NK-92 treated with Interleukin-12 subunit alpha and Interleukin-12 subunit beta, amount 100 ng/mL, for 24 hours (cell line): ENCODE results near the gene ILF3.
A peak's percentile ranks its signal among the peaks of the same experiment; 100 is the strongest.

Experiments used
- DNase-seq: peaks from one replicate; lab custom pipeline; 2025; lab: John Stamatoyannopoulos, UW

ILF3 gene

GRCh38 chr19:10695401-10696398 lies 41.6 kb downstream of the ILF3 start:
- no peak for DNase-seq

DNA sequence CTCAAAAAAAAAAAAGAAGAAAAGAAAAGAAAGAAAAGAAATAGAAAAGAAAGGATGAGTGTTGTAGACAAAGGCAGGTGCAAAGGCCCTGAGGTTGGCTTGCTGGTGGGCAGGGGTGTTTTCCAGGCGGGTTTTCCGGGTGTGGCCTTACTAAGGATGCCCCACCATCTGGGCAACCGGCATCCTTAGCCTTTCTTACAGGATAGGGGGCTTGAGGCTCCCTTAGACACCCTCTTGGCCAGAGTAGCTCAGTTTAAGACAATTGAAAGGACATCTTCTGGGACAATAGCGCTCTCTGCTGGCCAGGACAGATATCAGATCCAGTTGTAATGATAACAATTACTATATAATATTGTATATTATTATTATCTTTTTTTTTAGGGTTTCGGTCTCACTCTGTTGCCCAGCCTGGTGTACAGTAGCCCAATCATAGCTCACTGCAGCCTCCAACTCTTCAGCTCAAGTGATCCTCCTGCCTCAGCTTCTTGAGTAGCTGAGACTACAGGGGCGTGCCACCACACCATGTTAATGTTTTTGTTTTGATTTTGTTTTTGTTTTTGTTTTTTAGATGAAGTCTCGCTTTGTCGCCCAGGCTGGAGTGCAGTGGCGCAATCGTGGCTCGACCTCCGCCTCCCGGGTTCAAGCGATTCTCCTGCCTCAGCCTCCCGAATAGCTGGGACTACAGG lies 45.6 kb downstream of the ILF3 start:
- peak; percentile 41 for DNase-seq

GRCh38 chr19:10701955-10702525 lies 47.9 kb downstream of the ILF3 start:
- no peak for DNase-seq

- no peak for DNase-seq
Observed at GRCh38 chr19:10706990-10707389, 52.8 kb downstream of the ILF3 start.

DNA sequence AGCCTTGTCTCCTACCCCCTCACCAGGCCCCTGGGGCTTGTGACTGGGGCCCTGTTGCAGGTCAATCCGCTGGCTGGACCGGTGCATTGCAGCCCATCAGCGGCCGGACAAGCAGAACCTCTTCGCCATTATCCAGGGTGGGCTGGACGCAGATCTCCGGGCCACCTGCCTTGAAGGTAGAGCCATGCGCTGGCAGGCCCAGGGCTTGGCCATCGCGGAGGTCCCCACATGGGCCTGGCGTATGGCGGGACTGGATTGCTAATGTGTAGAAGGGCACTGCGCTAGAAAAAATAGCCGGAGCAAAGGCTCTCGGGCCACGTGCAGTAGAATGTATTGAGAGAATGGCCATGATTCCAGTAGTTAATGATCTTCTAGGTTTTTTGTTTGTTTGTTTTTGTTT lies 53.3 kb downstream of the ILF3 start:
- DNase-seq, result no peak

DNA sequence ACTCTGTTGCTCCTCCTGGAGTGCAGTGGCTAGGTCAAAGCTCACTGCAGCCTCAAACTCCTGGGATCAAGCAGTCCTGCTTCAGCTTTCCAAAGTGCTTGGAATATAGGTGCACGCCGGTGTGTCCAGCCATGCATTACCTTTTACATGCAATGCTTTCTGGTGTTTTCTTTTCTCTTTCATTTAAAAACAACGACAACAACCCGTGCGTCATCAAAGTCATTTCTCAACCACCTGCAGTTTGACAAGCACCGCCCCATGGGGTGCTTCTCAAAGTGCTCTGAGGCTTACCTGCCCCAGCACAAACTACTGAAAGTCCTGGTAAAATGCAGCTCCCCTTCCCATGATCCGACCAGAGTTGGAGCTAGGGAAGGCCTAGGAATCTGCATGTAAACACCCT lies 54.1 kb downstream of the ILF3 start:
- DNase-seq, result no peak

- no peak for DNase-seq
Observed at GRCh38 chr19:10712045-10712444, 57.9 kb downstream of the ILF3 start.

DNA sequence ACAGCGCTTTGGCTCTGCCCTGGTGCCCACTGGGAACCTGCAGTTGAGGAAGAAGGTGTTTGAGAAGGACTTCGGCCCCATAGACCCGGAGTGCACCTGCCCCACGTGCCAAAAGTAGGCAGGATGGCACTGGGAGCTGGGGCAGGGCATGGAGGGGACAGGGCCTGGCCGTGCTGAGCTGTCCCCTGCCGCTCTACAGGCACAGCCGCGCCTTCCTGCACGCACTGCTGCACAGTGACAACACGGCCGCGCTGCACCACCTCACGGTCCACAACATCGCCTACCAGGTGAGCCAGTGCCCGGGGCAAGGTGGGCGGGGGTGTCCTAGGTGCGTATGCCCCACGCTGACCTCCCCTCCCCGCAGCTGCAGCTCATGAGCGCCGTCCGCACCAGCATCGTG lies 58.6 kb downstream of the ILF3 start:
- no peak for DNase-seq

DNA sequence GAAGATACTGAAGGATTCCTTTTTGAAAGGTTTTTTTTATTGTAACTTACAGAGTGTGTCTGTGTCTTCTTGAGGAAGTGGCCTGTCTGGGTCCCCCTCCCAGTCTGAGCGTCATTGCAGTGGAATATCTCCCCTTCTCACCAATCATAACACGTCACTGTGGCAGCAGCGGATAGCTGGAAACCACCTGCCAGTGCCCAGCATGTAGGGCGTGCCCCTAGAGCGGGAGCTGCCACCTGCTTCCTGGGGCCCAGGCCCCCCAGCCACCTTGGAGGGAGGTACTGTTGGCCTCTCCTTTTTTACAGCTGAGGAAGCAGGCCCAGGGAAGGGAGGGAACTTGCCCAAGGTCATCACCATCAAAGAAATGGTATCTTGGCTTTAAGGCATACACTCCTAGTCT lies 59.2 kb downstream of the ILF3 start:
- no peak for DNase-seq

GRCh38 chr19:10717054-10717355 lies 62.9 kb downstream of the ILF3 start:
- DNase-seq, result no peak

- DNase-seq, result peak; percentile 97
Observed at GRCh38 chr19:10717356-10718204, 63.4 kb downstream of the ILF3 start, which contains the start of gene DNM2. TSS of gene DNM2 (plus strand) at chr19:10718079. CDS start at chr19:10718243, 164 bp downstream.

GRCh38 chr19:10718205-10719196 lies 64.4 kb downstream of the ILF3 start:
- DNase-seq, result no peak

GRCh38 chr19:10719466-10719961 lies 65.4 kb downstream of the ILF3 start:
- no peak for DNase-seq

DNA sequence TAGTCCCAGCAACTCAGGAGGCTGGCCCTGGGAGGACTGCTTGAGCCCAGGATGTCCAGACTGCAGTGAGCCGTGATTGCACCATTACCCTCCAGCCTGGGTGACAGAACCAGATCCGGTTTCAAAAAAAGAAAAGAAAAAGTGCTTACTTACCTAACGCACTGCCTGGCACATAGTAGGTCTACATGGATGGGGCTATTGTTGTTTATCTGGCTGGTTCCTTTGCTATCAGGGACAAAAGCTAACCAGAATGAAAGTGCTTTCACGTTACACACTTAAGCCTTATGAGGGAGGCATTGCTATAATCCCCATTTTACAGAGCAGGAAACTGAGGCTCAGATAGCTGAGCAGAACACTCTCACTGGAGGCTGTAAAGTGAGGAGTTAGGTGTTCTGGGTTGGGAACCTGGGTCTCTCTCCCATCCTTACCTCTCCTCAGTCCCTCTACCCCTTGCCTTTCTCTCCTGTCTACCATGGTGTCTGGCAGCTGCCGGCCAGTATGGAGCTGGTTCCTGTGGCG lies 66.5 kb downstream of the ILF3 start:
- no peak for DNase-seq

DNA sequence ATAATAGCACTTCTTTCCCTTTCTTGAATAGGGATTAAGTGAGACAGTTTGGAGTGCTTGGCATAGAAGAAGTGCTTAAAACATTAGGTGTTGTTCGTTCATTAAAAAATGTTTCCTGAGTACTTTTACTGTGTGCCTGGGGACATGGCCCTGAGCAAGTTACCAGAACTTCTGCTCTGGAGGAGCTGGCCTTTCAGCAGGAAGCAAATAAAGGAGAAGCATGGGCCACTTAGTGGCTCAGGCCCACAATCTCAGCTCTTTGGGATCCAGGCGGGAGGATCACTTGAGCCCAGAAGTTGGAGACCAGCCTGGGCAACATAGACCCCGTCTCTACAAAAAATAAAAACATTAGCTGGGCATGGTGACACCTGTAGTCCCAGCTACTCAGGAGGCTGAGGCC lies 69.4 kb downstream of the ILF3 start:
- DNase-seq, result no peak

GRCh38 chr19:10724573-10725071 lies 70.5 kb downstream of the ILF3 start:
- no peak for DNase-seq

DNA sequence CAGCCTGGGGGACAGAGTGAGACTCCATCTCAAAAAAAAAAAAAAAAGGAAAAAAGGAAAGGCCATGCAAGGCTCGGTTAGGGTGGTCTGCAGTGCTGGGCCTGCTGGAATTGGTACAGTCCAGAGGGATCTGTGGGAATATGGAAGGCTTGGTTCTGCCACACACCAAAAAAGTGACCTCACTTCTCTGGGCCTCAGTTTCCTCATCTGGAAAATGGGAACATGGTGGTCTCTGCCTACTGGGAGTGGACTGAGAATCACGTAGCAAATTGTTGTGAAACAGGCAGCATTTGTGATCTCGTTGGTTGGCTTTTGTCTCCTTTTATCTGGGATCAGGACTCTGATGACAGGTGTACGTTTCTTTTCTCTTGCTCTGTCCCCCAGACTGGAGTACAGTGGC lies 71.3 kb downstream of the ILF3 start:
- no peak for DNase-seq

- DNase-seq, result no peak
Observed at GRCh38 chr19:10726268-10726667, 72.1 kb downstream of the ILF3 start.

DNA sequence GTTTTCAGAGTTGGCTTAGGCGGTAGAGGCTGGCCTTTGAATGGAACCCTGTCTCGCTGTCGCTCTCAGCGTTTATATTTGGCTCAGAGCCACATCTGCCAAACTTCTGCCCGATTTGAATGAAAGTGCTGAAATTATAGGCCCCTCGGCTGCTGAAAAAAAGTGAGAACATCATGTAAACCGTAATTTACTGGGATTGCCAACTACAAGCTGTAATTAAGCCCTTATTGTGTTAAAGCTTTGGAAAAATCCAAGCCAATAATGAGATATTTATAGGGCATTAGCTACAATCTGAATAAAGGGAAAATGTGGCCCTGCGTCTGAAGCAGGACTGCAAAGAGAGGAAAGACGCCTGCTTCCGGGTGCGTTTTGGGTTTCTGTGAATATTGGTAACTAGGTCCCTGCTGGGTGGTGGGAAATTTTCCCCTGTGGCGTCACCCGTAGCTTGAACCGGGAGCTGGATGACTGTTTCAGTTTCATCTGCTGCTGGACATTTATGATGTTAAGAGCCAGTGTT lies 73.6 kb downstream of the ILF3 start:
- DNase-seq, result no peak

DNA sequence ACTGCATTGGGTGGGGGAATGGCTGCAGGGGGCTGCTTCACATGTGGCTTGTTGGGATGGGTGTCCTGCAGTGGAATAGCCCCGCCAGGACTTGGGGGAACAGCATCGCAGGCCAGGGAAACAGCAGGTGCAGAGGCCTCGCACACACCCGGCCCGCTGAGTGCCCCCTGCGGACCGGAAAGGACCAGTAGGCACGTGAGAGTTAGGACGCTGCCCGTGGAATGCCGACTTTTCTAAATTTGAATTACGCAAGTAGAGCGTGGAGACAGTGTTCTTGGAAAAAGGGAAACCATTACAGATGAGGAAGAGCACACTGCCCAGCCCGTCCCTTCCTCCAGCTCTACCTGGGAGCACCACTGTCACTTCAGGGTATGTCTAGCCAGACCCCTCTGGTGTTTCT lies 75.3 kb downstream of the ILF3 start:
- DNase-seq, result no peak
